NOMO-1 treated with DMSO at 0.1 percent for 48 hours (cell line): ENCODE measurements around the gene SQOR.

Experiments used
- DNase-seq: peaks from one replicate; lab custom pipeline; 2025; ENCODE audit not compliant: unreplicated experiment; lab: John Stamatoyannopoulos, UW

Gene SQOR

DNA sequence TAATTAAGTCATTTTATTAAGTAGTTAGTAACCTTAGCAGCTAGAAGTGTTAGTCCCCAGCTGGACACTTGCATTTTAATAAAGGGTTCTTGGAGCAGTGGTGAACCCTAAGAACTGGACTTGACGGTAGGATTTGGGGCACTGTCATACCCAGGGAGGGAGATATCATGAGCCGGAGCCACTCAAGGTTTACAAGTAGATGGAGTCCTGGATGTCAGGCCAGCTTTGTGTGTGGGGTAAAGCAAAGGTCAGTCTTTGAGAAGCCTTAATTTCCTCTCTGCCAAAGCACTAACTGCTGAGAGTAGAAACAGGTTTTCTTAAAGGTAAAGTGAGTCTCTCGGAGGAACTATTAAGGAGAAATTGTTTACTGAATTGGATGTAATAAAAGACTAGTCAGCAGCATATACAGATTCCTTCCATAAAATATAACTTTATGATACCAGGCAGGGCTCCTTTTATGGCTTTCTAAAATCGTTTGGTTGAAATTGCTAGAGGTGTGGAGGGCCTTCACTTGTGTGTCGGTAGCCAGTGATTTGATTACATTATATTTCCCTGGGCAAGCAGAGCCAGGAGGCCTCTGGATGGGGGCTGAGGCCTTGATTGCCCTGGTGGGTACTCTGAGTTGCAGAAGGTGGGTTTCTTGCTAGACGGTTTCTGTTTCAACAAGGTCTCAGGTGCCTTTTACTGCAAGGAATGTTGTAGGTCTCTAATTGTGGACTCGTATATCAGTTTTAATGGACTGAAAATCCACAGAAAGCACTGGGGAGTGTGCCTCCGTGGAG, 23.1 kb downstream of the SQOR start:
- DNase-seq: no peak

DNA sequence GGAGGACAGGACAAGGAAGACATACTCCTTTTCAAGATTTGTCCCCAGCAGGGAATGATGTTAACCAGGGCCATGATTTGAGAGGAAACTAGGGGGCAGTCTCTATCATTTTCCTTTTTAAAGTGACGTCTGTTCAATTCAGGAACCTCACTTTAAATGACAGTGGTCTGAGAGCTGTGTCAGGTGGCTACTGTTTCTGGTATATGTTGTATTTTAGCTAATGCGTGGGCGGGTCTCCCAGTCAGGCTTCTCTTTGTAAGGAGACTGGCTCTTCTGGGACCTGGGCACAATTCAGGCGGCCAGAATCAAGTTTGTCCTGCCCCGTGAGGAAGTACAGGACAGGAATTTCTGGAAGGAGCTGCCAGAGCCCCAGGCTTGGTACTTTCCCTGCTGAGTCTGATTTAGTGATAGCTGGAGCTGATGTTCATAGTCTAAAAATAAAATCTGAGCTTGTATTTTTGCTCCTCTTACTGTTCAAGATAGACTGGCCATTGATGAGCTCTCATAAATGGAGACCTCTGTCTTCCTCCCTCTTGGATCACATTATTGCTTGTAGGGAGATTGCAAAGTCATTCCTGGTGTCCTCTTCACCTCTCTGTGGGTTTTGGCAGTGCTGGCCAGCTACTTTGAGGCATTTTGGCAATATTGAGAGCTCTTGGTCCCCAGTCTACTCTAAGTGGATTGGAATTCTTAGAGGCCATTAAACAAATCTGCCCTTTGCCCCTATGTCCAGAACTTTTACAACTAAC, 25.6 kb downstream of the SQOR start:
- no peak for DNase-seq

DNA sequence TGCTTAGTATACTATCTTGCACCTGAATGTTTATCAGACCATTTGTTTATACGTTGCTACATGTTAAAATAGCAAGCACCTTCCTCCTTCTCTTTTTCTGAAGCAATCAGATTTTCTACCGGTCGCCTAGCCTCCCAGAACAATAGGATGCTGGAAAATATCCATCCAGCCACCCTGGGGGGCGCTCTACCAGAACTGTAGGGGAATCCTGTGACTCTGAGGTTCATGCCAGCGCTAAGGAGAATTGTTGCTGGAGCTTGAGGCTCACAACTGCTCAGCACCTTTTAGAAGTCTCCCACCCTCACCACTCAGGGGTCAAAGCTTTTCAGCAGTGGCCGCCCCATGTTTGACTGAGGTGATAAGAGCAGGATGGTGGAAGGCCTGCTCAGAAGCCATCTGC, 27.5 kb downstream of the SQOR start:
- no peak for DNase-seq

DNA sequence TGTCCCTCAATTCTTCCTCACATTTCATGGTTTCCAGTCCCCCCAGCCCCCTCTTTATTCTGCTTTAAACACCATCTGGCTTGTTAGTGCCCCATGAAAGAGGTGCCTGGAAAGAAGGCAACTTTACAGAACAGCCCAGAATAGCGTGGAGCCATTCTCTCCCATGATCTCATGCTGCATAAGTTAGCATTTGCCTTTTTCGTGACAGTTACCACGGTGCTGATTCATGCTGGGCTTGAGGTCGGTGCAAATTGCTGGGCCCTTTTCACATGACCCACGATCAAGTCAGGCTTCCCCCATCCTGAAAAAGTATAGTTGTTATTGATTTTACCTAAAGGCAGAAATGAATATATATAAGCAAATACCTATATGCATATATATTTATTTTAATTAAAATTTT, 29.6 kb downstream of the SQOR start:
- DNase-seq: peak; percentile 19

DNA sequence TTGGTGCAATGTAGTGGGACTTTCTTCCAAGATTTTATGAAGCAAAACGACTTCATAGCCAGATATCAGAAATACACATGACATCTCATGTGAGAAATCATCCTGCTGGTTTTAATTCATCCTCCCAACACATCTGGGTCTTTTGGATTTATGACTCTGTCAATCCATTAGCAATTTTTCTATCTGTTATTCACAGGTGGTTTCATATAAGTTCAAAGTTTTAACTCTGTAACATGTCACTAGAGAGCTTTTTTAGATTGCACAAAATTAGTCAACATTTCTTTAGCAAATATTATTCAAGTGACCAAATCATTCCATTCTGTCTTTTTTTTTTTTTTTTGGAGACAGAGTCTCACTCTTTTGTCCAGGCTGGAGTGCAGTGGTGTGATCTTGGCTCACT, 30.4 kb downstream of the SQOR start:
- DNase-seq: no peak

DNA sequence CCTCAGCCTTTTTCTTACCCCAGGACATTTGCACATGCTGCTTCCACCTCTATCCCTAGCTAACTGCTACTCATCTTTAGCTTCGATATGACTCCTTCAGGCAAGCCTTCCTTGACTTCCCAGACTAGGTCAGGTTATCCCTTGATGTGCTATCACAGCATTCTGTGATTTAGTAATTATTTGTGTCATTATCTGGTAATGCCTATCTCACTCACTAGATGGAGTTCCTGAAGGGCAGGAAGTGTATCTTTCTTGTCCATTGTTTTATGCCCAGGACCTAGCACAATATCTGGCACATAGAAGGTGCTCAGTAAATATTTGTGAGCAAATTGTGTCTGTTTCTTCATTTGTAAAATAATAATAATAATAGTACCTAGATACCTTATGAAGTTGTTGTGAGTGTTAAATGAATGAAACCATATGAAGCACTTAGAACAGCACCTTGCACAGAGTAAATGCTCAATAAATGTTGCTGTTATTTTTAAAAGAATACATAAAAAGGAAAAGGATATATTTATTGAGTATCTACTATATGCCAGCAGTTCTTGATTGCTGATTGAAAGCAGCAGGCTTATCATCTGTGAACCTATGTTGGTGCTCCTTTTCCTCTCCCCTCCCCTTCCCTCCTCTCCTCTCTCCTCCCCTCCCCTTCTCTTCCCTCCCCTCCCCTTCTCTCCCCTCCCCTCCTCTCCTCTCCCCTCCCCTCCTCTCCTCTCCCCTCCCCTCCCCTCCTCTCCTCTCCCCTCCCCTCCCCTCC, 31.5 kb downstream of the SQOR start:
- DNase-seq: no peak

DNA sequence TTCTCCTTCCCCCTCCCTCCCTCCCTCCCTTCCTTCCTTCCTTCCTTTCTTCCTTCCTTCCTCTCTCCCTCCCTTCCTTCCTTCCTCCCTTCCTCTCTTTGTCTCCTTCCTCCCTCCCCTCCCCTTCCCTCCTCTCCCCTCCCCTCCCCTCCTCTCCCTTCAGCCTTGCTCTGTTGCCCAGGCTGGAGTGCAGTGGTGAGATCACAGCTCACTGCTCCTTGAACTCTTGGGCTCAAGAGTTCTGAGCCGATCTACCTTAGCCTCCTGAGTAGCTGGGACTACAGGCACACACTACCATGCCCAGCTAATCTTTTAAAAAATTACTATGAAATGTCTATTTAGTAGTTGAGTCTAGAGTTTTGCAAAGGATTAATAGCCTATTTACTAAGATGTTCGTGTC, 32.2 kb downstream of the SQOR start:
- DNase-seq: no peak

DNA sequence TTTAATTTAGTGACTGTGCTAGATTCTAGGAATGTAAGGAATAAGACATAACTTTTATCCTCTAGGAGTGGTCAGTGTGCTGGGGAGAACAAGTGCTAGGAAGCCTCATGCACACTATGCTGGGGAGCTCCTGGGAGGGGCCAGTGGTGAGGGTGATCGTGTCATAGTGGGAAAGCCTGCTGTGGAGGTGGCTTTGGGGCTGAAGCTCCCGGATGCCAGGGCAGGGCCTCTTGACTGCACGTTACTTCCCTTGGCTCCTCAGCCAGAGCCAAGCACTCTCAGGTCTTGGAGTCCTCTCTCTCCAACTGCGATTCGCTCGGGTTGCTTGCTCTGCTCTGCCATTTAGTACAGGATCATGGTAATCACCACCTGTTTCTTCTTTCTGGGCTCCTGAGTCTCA, 33.6 kb downstream of the SQOR start:
- DNase-seq: no peak

DNA sequence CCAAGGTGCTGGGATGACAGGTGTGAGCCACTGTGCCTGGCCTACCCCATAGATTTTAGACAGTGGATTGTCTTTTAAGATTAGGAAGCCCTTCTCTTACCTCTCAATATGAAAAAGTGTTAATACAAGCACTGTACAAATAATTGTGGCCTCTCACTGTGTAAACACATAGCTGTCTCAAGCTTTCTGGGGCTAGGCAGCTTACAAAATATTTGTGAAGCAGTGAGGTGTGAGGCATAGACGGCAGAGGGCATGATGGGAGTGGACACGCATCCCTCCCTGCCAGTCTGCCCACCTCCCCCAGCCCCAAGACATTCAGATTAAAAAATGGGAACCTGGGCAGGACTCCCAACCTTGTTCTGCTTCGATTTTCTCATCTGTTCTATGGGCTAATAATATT, 34.6 kb downstream of the SQOR start:
- no peak for DNase-seq

DNA sequence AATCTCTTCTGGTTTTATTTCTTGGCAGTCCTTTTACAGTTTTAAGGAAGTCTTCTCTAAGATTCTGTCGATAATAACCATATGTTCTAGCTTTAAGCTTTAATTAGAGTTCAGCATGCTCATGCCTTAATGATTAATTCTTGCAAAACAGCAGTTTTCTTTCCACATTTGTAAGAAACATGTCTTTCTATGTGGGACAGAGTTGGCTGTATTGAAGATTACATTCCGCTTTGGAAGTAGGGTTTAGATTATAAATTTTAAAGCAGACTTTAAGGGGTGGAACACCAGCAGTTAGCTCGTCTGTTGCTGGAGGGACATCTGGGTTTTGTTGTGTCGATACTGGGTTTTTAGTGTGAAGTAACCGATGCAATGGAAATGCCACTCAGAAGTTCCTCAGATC, 35.3 kb downstream of the SQOR start:
- no peak for DNase-seq

DNA sequence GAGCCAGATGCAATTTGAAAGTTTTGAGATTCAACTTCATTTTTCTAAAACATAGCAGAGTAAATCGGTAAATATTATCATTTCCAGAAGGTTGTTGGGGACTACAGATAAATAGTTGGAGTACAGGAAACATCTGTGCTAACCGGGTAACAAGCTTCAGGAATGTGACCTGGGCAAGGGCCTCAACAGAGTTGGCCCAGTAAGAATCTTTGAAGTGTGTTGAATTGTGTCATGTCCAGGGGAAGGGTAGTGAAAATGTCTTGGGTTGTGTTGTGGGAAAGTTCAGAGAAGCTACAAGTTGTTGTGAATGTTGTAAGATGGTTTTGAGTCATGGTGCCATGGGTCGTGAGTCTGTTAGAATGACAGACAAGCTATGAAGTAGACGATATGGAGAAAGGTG, 35.7 kb downstream of the SQOR start:
- no peak for DNase-seq

DNA sequence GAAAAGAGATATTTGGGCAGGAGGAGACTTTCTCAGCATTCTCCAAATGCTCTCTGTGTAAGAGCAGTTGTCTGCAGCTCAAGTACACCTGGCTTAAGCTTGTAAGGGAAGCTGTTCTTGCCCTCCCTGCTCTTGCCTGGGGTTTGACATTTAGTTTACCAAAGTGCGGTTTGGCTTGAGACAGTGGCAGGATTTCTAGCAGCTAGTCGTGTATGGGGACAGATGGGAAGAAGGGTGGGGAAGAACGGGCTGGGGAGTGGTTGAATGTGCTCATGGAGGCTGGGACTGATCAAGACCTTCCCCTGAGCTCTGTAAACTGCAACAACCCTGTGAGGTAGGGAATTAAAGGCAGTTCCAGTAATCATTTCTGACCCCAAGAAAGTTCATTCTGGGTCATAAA, 39.8 kb downstream of the SQOR start:
- DNase-seq: no peak

DNA sequence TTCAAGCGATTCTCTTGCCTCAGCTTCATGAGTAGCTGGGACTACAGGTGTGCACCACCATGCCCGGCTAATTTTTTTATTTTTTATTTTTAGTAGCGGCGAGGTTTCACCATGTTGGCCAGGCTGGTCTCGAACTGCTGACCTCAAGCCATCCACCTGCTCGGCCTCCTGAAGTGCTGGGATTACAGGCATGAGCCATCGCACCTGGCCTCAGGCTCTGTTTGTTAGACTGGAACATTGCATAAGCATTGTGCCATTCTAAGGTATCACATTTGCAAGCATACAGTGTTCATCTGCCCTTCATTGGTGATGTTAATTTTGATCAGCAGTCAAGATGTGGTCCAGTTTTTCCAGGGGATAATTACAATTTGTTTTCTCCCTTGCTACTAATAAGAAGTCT, 43.0 kb downstream of the SQOR start:
- no peak for DNase-seq

DNA sequence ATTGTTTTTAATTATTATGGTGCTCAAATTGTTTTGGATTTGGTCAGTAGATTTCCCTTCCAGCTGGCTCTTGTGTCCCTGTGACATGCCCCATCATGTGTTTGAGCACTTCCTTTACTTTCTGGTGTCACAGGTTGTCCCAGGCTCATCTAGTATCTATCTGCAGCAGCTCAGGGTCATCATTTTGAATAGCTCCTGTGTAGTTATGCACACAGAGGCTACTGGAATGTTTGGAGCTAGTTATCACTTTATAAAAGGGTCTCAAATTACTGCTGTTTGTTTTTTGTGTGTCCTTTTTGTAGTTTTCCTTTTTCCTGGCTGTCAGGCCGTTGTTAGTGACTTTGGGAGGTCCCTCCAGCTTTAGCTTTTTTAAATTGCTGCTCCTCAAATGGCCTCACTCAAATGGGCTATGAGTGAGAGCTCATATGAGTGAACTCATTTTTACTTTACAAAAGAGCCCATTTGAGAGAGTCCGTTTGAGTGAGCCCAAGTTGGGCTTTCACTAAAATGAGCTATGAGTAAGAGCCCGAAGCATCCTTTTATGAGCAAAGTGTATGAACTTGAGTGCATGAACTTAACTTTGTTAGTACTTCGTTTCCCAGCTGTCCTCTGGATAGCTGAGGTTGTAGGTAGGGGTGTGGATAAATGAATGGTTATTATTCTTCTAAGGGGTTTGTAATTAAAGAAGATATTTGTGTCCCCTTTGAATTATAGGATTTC, 43.8 kb downstream of the SQOR start:
- DNase-seq: no peak

DNA sequence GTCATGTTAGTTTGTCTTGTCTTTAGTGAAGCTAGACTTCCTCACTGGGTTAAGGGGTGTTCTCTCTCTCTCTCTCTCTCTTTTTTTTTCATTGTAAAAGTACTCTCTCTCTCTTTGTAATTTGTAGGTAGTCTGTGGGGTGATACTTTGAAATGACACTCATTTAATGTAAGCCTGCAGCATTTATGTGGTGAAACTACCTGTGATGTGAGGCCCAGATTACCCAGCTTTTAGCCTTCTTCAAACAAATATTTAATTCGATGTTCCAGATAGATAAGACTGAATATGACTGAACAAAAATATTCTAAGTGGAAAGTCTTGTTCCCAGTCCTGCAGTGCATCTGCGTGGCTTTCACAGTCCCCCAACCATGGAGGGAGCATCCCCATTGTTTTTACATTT, 49.7 kb downstream of the SQOR start:
- DNase-seq: no peak

DNA sequence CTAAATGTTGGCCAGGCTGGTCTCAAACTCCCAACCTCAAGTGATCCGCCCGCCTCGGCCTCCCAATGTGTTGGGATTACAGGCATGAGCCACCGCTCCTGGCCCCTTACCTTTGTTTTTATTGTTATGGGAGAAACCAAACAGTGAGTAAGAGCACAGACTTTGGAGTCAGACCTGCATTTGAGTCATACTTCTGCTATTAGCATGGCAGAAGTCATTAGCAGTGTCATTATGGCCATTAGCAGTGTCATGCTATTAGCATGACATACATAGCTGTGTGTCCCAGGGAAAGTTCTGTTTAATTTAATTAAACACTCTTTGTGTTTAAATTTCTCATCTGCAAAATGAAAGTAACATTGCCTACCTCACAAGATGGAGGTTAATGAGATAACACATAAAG, 54.8 kb downstream of the SQOR start:
- DNase-seq: no peak

DNA sequence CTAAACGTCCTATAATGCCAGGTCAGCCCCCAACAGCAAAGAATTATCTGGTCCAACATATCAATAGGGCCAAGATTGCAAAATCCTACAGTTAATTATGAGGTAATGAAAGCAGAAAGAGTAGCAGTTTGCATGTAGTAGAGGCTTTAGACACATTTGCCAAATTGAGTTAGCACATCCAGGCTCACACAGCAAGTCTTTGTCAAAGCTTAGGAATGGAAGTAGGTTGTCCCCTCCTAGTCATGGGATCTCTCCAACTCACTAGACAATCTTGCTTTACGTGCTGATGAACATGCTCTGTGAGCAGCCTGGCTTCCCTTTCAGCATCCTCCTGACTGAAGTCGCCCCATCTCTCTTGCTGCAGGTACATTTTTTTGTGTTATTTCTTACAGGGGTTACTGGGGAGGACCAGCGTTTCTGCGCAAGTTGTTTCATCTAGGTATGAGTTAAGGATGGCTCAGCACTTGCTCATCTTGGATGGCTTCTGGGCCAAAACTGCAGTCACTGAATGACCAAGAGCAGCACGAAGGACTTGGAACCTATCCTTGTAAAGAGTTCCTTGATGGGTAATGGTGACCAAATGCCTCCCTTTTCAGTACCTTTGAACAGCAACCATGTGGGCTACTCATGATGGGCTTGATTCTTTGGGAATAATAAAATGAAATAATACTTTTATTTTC, 55.9 kb downstream of the SQOR start:
- DNase-seq: no peak

DNA sequence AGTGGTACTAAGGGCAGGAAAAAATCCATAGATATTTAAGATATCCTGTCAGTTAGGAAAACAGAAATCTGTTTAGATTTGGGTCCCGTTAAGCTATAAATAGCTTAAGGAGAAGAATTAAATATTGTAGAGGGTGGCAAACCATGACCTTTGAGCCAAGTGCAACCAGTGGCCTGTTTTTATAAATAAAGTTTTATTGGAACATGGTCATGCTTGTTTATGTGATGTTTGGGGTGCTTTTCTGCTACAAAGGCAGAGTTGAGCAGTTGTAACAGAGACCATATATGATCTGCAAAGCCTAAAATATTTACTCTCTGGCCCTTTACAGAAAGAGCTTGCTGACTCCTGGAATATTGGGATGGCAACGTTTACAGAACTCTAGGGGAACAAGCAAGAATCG, 66.3 kb downstream of the SQOR start:
- DNase-seq: no peak

DNA sequence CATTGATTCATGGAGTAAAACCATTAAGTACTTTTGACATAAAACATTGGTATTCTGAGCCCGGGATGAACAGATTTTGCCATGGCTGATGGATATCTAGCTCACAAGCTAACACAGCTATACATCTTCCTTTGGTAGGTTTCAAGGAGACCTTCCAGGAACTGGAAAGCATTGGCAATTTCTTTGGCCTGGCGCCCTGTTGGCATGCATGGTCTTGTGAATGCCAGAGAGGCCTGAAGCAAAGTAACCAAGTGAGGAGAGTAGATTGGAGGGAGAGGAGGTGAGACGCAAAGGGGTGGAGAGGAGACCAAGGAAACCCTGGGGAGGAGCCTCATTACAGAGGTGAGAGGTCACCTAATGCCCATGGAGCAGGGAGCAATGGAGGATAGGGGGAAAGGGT, 67.2 kb downstream of the SQOR start:
- DNase-seq: no peak

DNA sequence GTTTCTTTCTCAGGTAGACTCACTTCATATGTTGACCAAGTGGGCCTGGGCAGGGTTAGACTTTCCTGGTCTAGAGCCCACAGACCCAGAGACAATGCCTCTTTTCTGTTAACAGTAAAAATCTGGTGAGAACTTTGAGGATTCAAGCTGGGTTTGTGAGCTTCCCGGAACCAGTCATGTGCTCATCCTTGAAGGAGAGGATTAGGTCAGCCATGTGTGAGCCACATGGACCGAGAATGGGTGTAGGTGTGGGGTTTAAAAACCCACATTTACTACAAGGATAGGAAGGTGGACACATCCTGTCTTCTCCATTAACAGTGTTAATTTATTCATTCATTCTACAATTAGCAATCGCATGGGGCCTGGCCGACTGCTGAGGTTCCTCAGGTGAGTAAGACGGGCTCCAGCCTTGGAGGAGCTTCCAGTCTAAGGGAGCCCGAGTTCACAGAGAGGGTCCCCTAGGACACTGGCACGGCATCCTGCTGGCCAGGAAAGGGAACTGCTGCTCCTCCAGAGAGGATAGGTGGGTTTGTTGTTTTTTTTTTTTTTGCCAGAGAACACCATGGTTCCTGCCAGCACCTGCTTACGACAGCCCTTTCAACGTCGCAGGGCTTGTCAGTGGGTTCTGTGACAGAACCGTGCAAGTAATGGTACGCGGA, 69.0 kb downstream of the SQOR start:
- no peak for DNase-seq
